Measurements from ENCODE around the gene DNAJC6. TPM values are rescaled to one million over a fixed set of nuclear protein-coding genes. Genes with fewer than 3 reads are reported as not detected.
A peak's percentile ranks its signal among the peaks of the same experiment; 100 is the strongest.
"Not testable (repeated sequence)": the region's sequence is repeated elsewhere in the genome, so short reads cannot be mapped to it uniquely, and the experiment has no call there.

The DNAJC6 gene
- total RNA-seq, 2 experiments from 2014 or later = 4.1 to 6.2 TPM

GRCh38 chr1:65440322-65440900 lies 131.1 kb downstream of the DNAJC6 start:
- no peak for ATAC-seq
- Mint-ChIP-seq H3K9me3 (ENCODE audit: low read depth) (no peaks in the 10 kb centered on the region), H3K4me1 (peaks cover 21% of the 10 kb centered on the region), H3K27me3 (no peaks in the 10 kb centered on the region), H3K27ac (no peak overlapping the region), H3K36me3 (no peaks in the 10 kb centered on the region), H3K4me3 (no peak overlapping the region)
- CTCF ChIA-PET = interaction anchor here (1.0 to 3.5 kb wide), 5 partner anchors 10 to 247 kb away, joined by 3 to 16 read pairs (median 4); no protein-coding TSS in a partner anchor
- no peak for DNase-seq

- Mint-ChIP-seq H3K4me3 (no peak overlapping the region), H3K27ac (no peak overlapping the region), H3K9me3 (ENCODE audit: low read depth) (no peaks in the 10 kb centered on the region), H3K4me1 (peaks cover 21% of the 10 kb centered on the region), H3K27me3 (no peaks in the 10 kb centered on the region), H3K36me3 (no peaks in the 10 kb centered on the region)
- ATAC-seq (no peak), DNase-seq (no peak)
- CTCF ChIA-PET = interaction anchor here (1.0 to 3.5 kb wide), 4 partner anchors 10 to 205 kb away, joined by 3 to 16 read pairs (median 4); no protein-coding TSS in a partner anchor
Measured at GRCh38 chr1:65440915-65441314, 131.6 kb downstream of the DNAJC6 start.

- Mint-ChIP-seq H3K36me3 (no peaks in the 10 kb centered on the region), H3K4me3 (no peak overlapping the region), H3K4me1 (peaks cover 18% of the 10 kb centered on the region), H3K27ac (no peak overlapping the region), H3K9me3 (ENCODE audit: low read depth) (no peaks in the 10 kb centered on the region), H3K27me3 (no peaks in the 10 kb centered on the region)
- DNase-seq (no peak), ATAC-seq (no peak)
- CTCF ChIA-PET = interaction anchor here (1.1 to 3.5 kb wide), 3 partner anchors 11 to 18 kb away, joined by 3 to 16 read pairs (median 4); no protein-coding TSS in a partner anchor
Measured at GRCh38 chr1:65441464-65441863, 132.1 kb downstream of the DNAJC6 start.

- Mint-ChIP-seq H3K36me3 (peaks cover 2% of the 10 kb centered on the region), H3K4me3 (no peak overlapping the region), H3K27ac (no peak overlapping the region), H3K27me3 (no peaks in the 10 kb centered on the region), H3K9me3 (ENCODE audit: low read depth) (no peaks in the 10 kb centered on the region), H3K4me1 (peaks cover 13% of the 10 kb centered on the region)
- ATAC-seq = no peak
- DNase-seq = no peak
- CTCF ChIA-PET = no interaction called here
Measured at GRCh38 chr1:65442442-65442841, 133.1 kb downstream of the DNAJC6 start.

- DNase-seq (no peak), ATAC-seq (no peak)
- Mint-ChIP-seq H3K4me3 (no peak overlapping the region), H3K9me3 (ENCODE audit: low read depth) (no peaks in the 10 kb centered on the region), H3K36me3 (peaks cover 2% of the 10 kb centered on the region), H3K4me1 (peaks cover 13% of the 10 kb centered on the region), H3K27me3 (no peaks in the 10 kb centered on the region), H3K27ac (no peak overlapping the region)
- CTCF ChIA-PET = no interaction called here
Measured at GRCh38 chr1:65443647-65444046, 134.3 kb downstream of the DNAJC6 start.

GRCh38 chr1:65444128-65444640 lies 134.8 kb downstream of the DNAJC6 start:
- Mint-ChIP-seq H3K4me1 (peaks cover 13% of the 10 kb centered on the region), H3K27me3 (no peaks in the 10 kb centered on the region), H3K9me3 (ENCODE audit: low read depth) (no peaks in the 10 kb centered on the region), H3K36me3 (peaks cover 2% of the 10 kb centered on the region), H3K27ac (no peak overlapping the region), H3K4me3 (no peak overlapping the region)
- DNase-seq (no peak), ATAC-seq (no peak)
- CTCF ChIA-PET = no interaction called here

- peaks cover 2% of the 10 kb centered on the region for H3K36me3 Mint-ChIP-seq
- no peak for DNase-seq
- H3K9me3 Mint-ChIP-seq (ENCODE audit: low read depth) = no peaks in the 10 kb centered on the region
- ATAC-seq = no peak
- H3K27me3 Mint-ChIP-seq = no peaks in the 10 kb centered on the region
- peaks cover 9% of the 10 kb centered on the region for H3K4me1 Mint-ChIP-seq
- H3K27ac Mint-ChIP-seq = no peak overlapping the region
- CTCF ChIA-PET = no interaction called here
- no peak overlapping the region for H3K4me3 Mint-ChIP-seq
Measured at GRCh38 chr1:65445837-65446236, 136.5 kb downstream of the DNAJC6 start.

- Mint-ChIP-seq H3K27ac (no peak overlapping the region), H3K27me3 (no peaks in the 10 kb centered on the region), H3K9me3 (ENCODE audit: low read depth) (no peaks in the 10 kb centered on the region), H3K4me1 (peaks cover under 1% of the 10 kb centered on the region), H3K4me3 (no peak overlapping the region), H3K36me3 (peaks cover 2% of the 10 kb centered on the region)
- DNase-seq = no peak
- ATAC-seq = no peak
- CTCF ChIA-PET = no interaction called here
Measured at GRCh38 chr1:65449214-65449823, 140.0 kb downstream of the DNAJC6 start.

- H3K9me3 Mint-ChIP-seq (ENCODE audit: low read depth); DNase-seq; H3K27ac Mint-ChIP-seq; CTCF ChIA-PET; H3K4me3 Mint-ChIP-seq; H3K27me3 Mint-ChIP-seq; ATAC-seq; H3K36me3 Mint-ChIP-seq: not testable (repeated sequence)
- peaks cover 22% of the 10 kb centered on the region for H3K4me1 Mint-ChIP-seq
Measured at GRCh38 chr1:65455678-65456077, 146.3 kb downstream of the DNAJC6 start.

GRCh38 chr1:65456481-65456880 lies 147.1 kb downstream of the DNAJC6 start:
- Mint-ChIP-seq H3K4me3 (no peak overlapping the region), H3K27me3 (no peaks in the 10 kb centered on the region), H3K27ac (no peak overlapping the region), H3K9me3 (ENCODE audit: low read depth) (no peaks in the 10 kb centered on the region), H3K4me1 (peaks cover 22% of the 10 kb centered on the region), H3K36me3 (peaks cover 7% of the 10 kb centered on the region)
- DNase-seq (no peak), ATAC-seq (no peak)
- CTCF ChIA-PET = no interaction called here

- CTCF ChIA-PET = interaction anchor here (0.8 to 2.3 kb wide), 6 partner anchors 17 to 230 kb away, joined by 3 to 23 read pairs (median 4); partner anchors contain the start of genes LEPR and LEPROT
- H3K27me3 Mint-ChIP-seq = no peaks in the 10 kb centered on the region
- no peak overlapping the region for H3K4me3 Mint-ChIP-seq
- ATAC-seq = peak; percentile 47
- H3K4me1 Mint-ChIP-seq = peaks cover 22% of the 10 kb centered on the region
- peaks cover 7% of the 10 kb centered on the region for H3K36me3 Mint-ChIP-seq
- DNase-seq = no peak
- no peak overlapping the region for H3K27ac Mint-ChIP-seq
- H3K9me3 Mint-ChIP-seq (ENCODE audit: low read depth) = no peaks in the 10 kb centered on the region
Measured at GRCh38 chr1:65457868-65458267, 148.5 kb downstream of the DNAJC6 start.

- CTCF ChIA-PET = interaction anchor here (0.6 to 2.3 kb wide), 26 partner anchors 13 to 396 kb away, joined by 3 to 23 read pairs (median 4); partner anchors contain the start of genes LEPR and LEPROT
- ATAC-seq (peak; percentile 16), DNase-seq (no peak)
- Mint-ChIP-seq H3K4me3 (no peak overlapping the region), H3K27me3 (peaks cover 3% of the 10 kb centered on the region), H3K36me3 (peaks cover 7% of the 10 kb centered on the region), H3K27ac (no peak overlapping the region), H3K9me3 (ENCODE audit: low read depth) (no peaks in the 10 kb centered on the region), H3K4me1 (peaks cover 22% of the 10 kb centered on the region)
Measured at GRCh38 chr1:65458730-65459396, 149.5 kb downstream of the DNAJC6 start.

- no peak overlapping the region for H3K4me3 Mint-ChIP-seq
- no peak overlapping the region for H3K27ac Mint-ChIP-seq
- H3K4me1 Mint-ChIP-seq = peaks cover 22% of the 10 kb centered on the region
- peaks cover 7% of the 10 kb centered on the region for H3K36me3 Mint-ChIP-seq
- no peak for DNase-seq
- H3K9me3 Mint-ChIP-seq (ENCODE audit: low read depth) = no peaks in the 10 kb centered on the region
- peaks cover 4% of the 10 kb centered on the region for H3K27me3 Mint-ChIP-seq
- peak; percentile 73 for ATAC-seq
- CTCF ChIA-PET = interaction anchor here (0.6 to 2.3 kb wide), 25 partner anchors 13 to 397 kb away, joined by 3 to 23 read pairs (median 4); partner anchors contain the start of genes LEPR and LEPROT
Measured at GRCh38 chr1:65459397-65459768, 150.0 kb downstream of the DNAJC6 start.

Data from activated CD8-positive, alpha-beta memory T cell treated with anti-CD3 and anti-CD28 coated beads, Interleukin-2, amount 10 ng/mL, durations not matched to agents 7 days and 5 days (primary cell).